Breast epithelium (tissue), 3 donors: ENCODE data around the gene FCHSD2.

ENCODE experiments used
- CTCF ChIP-seq, 3 donors: fragments of 450-650 bp; IDR thresholded peaks; one replicate each; pipeline ENCODE4 v1.5.1; 2016 to 2017; ENCODE audit warnings: antibody characterized with exemption in 3 of 3, mild to moderate bottlenecking in 3 of 3, moderate library complexity in 3 of 3
- POLR2A ChIP-seq: fragments of 450-650 bp; IDR thresholded peaks from one replicate; pipeline ENCODE4 v1.6.1; 2016; ENCODE audit warnings: antibody characterized with exemption, mild to moderate bottlenecking, moderate library complexity
- POLR2AphosphoS5 ChIP-seq, 3 donors: sonication (generic); formaldehyde crosslinking; IDR thresholded peaks; one replicate each; pipeline ENCODE4 v1.6.1; 2017; ENCODE audit warnings: antibody characterized with exemption in 3 of 3

GRCh38 chr11:72901374-72901773 is 240.7 kb downstream of the FCHSD2 start:
- TF ChIP-seq POLR2A (no peak), CTCF (IDR thresholded peaks at IDR 0.05) (no peak), POLR2AphosphoS5 (IDR thresholded peaks at IDR 0.05) (no peak)
